Gastrocnemius medialis (tissue), 4 donors: ENCODE measurements around the gene TMEM176B. TPM values are rescaled to one million over a fixed set of nuclear protein-coding genes. Genes with fewer than 3 reads are reported as not detected.

Experiments
- ATAC-seq, 2 donors: fragments of 150-250 bp; one replicate each; pipeline ENCODE4 v1.9.1; 2016
- DNase-seq, 2 donors: peaks; one replicate each; pipeline ENCODE4 v3.0.0-alpha.2; 2019
- H3K27ac ChIP-seq, 4 donors: fragments of 200-600 bp; sonication (generic); 1 replicate in 1 of 4; 2 replicates in 3 of 4; pipeline ENCODE4 v1.5.1; 2016 to 2018; ENCODE audit warnings: mild to moderate bottlenecking in 2 of 4, moderate library complexity in 1 of 4
- H3K27me3 ChIP-seq, 3 donors: fragments of 200-600 bp; sonication (generic) in 2 of 3; 1 replicate in 1 of 3; 2 replicates in 2 of 3; pipeline versions ENCODE4 v1.5.1 to v1.6.0; 2016 to 2019; ENCODE audit warnings: mild to moderate bottlenecking in 1 of 3, moderate library complexity in 1 of 3
- H3K36me3 ChIP-seq, 2 donors: fragments of 200-600 bp; sonication (generic) in 1 of 2; one replicate each; pipeline ENCODE4 v1.5.1; 2017 to 2018
- H3K4me1 ChIP-seq, 2 donors: fragments of 200-600 bp; sonication (generic) in 1 of 2; one replicate each; pipeline ENCODE4 v1.5.1; 2016 to 2017; ENCODE audit warnings: mild to moderate bottlenecking in 2 of 2
- H3K4me3 ChIP-seq, 4 donors: fragments of 200-600 bp; sonication (generic) in 3 of 4; 1 replicate in 1 of 4; 2 replicates in 3 of 4; pipeline ENCODE4 v1.5.1; 2016 to 2019; ENCODE audit warnings: mild to moderate bottlenecking in 2 of 4
- H3K9me3 ChIP-seq, 3 donors: fragments of 200-600 bp; sonication (generic) in 2 of 3; 1 replicate in 1 of 3; 2 replicates in 2 of 3; pipeline ENCODE4 v1.5.1; 2016 to 2019
- CTCF ChIP-seq, 5 experiments: fragments of 450-650 bp in 3 of 5; fragments of 200-600 bp in 2 of 5; sonication (generic) in 2 of 5; IDR thresholded peaks in 4 of 5; conservative IDR thresholded peaks in 1 of 5; 1 replicate in 4 of 5; 2 replicates in 1 of 5; pipeline ENCODE4 v1.5.1; 2016 to 2019; ENCODE audit warnings: antibody characterized with exemption in 5 of 5, mild to moderate bottlenecking in 3 of 5, moderate library complexity in 3 of 5
- POLR2A ChIP-seq, 2 donors: fragments of 450-650 bp; IDR thresholded peaks; one replicate each; pipeline ENCODE4 v1.6.1; 2017; ENCODE audit warnings: antibody characterized with exemption in 2 of 2, mild to moderate bottlenecking in 2 of 2, moderate library complexity in 2 of 2
- in situ Hi-C, 4 donors: fragments of 200-750 bp; cut with MboI; loops; one replicate each; pipeline versions ENCODE4 v1.15.0 to v1.8.0; 2017; ENCODE audit warnings: low sequenced_read_pairs in 4 of 4
- intact Hi-C: fragments of 100-400 bp; cut with DNase I; formaldehyde crosslinking; loops from one replicate; pipeline ENCODE4 v1.15.1; 2023; ENCODE audit warnings: low total_unique reads
- total RNA-seq, 4 donors: library from RNA; depleted of rRNA; stranded (reverse); fragments of >200 nt; gene quantifications; one replicate each; pipeline versions ENCODE4 v1.1.0 to v1.2.3, GENCODE V29; 2016

TMEM176B gene
- total RNA-seq, 4 donors from 2014 or later, result 5.8 to 9.6 (median 7.6) TPM

GRCh38 chr7:150803161-150803860 is 3.1 kb upstream of the TMEM176B start:
- H3K36me3 ChIP-seq, result no peaks in the 10 kb centered on the region
- intact Hi-C loops (no loop called here), in situ Hi-C loops (no loop called here)
- no peak overlapping the region for H3K27ac ChIP-seq
- no peak for ATAC-seq
- peaks cover 18 to 40% (median 25%) of the 10 kb centered on the region in 3 donors for H3K27me3 ChIP-seq
- no peak for DNase-seq
- no peaks in the 10 kb centered on the region for H3K4me1 ChIP-seq
- H3K4me3 ChIP-seq, result no peak overlapping the region
- TF ChIP-seq POLR2A (IDR thresholded peaks at IDR 0.05) (no peak), CTCF (IDR thresholded peaks at IDR 0.05 in 4 of 5, conservative IDR thresholded peaks at IDR 0.05 in 1 of 5) (no peak)
- no peaks in the 10 kb centered on the region for H3K9me3 ChIP-seq

DNA sequence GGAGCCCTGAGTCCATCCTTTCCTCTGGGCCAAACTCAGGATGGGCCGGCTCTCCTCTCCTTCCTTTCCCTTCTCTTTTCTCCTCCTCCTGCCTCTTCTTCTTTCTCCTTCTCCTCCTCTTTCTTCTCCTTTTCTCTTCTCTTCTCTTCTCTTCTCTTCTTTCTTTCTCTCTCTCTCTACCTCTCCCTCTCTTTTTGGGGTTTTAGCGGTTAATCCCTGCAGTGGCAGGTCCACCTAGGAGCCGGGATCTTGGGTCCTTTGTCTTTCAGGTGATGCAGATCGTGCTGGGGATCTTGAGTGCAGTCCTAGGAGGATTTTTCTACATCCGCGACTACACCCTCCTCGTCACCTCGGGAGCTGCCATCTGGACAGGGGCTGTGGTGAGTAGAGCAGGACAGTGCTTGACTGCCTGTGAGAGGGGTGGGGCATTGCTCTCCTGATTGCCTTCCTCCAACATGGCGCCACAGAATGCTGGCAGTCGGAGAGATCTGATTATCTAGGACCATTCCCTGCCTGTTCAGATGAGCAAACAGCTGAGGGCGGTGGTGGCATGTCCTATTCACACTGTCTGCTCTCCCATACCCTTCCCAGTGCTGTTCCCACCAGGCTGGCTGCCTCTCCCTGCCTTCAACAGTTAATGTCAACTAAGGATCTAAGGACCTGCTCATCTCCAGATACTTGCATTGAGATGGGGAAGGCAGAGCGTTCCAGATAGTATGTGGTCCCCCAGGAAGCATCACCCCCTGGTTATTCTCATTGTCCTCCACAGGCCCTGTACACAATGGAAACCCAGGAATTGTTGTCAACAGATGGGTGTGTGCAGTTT is 2.0 kb upstream of the TMEM176B start:
- Histone ChIP-seq H3K4me3 (no peak overlapping the region), H3K27me3 (peaks cover 18 to 40% (median 25%) of the 10 kb centered on the region in 3 donors), H3K27ac (no peak overlapping the region), H3K4me1 (no peaks in the 10 kb centered on the region), H3K9me3 (no peaks in the 10 kb centered on the region), H3K36me3 (no peaks in the 10 kb centered on the region)
- in situ Hi-C loops, result no loop called here
- DNase-seq (no peak), ATAC-seq (no peak)
- intact Hi-C loops, result no loop called here
- TF ChIP-seq POLR2A (IDR thresholded peaks at IDR 0.05), result no peak
- no peak for TF ChIP-seq CTCF (IDR thresholded peaks at IDR 0.05 in 4 of 5, conservative IDR thresholded peaks at IDR 0.05 in 1 of 5)

DNA sequence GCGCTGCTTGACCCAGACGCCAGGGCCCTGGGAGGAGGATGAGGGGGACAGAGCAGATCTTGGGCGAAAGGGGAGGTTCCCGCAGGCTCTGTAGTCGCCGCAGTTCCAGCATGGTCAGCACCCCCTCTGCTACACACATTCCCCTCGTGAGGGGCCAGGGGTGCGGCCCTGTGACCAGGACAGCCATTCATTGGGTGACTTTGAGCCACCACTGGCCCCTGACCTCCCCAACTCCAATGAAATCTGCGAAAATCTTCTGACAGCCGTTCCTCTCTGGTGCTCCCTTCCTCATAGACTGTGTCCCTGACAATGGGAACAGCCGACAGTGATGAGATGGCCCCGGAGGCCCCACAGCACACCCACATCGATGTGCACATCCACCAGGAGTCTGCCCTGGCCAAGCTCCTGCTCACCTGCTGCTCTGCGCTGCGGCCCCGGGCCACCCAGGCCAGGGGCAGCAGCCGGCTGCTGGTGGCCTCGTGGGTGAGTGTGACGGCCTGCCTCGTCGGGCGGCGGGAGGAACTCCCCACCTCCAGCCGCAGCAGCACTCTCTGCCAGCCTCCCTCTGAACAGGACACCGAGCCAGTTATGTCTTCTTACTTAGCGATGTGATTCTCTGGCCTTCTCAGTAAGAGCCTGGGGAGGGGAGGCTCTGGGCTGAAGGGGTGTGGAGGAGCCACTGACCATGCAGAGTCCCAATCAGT is 1.2 kb upstream of the TMEM176B start:
- peak overlapping the region in 3 of 4 donors; percentile 43 to 52 (median 43) for H3K4me3 ChIP-seq
- intact Hi-C loops, result no loop called here
- no peak overlapping the region for H3K27ac ChIP-seq
- H3K4me1 ChIP-seq, result no peaks in the 10 kb centered on the region
- no peaks in the 10 kb centered on the region for H3K36me3 ChIP-seq
- H3K27me3 ChIP-seq, result peaks cover 18 to 40% (median 25%) of the 10 kb centered on the region in 3 donors
- no peaks in the 10 kb centered on the region for H3K9me3 ChIP-seq
- ATAC-seq (no peak), DNase-seq (no peak)
- TF ChIP-seq CTCF (IDR thresholded peaks at IDR 0.05 in 4 of 5, conservative IDR thresholded peaks at IDR 0.05 in 1 of 5) (no peak), POLR2A (IDR thresholded peaks at IDR 0.05) (no peak)
- in situ Hi-C loops, result no loop called here

DNA sequence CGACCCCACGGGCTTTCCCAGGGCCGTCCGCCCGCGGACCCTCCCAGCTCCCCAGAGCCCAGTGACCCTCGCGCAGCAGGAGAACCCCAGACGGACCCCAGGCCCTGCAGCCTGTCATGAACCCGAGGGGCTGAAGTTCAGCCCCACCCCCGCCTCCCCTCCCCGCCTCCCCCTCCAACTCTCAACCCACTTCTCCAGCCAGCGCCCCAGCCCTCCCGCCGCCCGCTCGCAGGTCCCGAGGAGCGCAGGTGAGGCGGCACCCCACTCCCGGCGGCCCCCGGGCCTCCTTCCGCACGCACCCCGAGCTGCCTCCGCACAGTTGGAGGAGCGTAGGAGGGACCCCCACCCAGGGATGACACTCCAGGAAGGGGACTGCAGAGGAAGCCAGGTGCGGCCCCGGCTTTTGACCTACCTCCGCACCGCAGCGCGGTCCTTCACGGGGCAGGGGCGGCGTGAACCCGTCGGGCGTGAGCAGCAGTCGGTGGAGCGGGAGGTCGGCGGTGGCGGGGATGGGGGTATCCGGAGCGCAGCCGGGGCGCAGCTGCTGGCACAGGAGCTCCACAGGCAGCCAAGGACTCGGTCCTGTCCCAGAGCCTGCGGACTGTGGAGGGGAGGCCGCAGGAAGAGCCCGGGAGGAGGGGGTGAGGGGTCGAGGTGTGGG is 547 bp upstream of the TMEM176B start, which contains the start of gene TMEM176A:
TMEM176A (plus strand) TSS at position 189 of the 661 bp plus-strand sequence. CDS start 782 bp downstream, outside the sequence.
- Histone ChIP-seq H3K27ac (peak within 1 kb of the TSS in 1 of 4 donors; percentile 34), H3K27me3 (peaks cover 18 to 40% (median 25%) of the 10 kb centered on the region in 3 donors), H3K9me3 (no peaks in the 10 kb centered on the region), H3K4me3 (peak within 1 kb of the TSS; percentile 43 to 52 (median 44)), H3K36me3 (no peaks in the 10 kb centered on the region), H3K4me1 (no peaks in the 10 kb centered on the region)
- in situ Hi-C loops, result no loop called here
- ATAC-seq, result no peak
- intact Hi-C loops, result no loop called here
- TF ChIP-seq CTCF (IDR thresholded peaks at IDR 0.05 in 4 of 5, conservative IDR thresholded peaks at IDR 0.05 in 1 of 5), result no peak
- no peak for TF ChIP-seq POLR2A (IDR thresholded peaks at IDR 0.05)
- no peak for DNase-seq
